HG03442 (cell line): Measurements from ENCODE around the gene LCE1C.

Experiments used
- ATAC-seq: cut with Tn5 transposase; IDR thresholded peaks from one replicate; pipeline ENCODE4 v1.9.1; 2021; ENCODE audit warnings: mild to moderate bottlenecking, moderate library complexity; ENCODE audit not compliant: unreplicated experiment

The LCE1C gene

GRCh38 chr1:152760551-152761190, 45.8 kb downstream of the LCE1C start:
- no peak for ATAC-seq

DNA sequence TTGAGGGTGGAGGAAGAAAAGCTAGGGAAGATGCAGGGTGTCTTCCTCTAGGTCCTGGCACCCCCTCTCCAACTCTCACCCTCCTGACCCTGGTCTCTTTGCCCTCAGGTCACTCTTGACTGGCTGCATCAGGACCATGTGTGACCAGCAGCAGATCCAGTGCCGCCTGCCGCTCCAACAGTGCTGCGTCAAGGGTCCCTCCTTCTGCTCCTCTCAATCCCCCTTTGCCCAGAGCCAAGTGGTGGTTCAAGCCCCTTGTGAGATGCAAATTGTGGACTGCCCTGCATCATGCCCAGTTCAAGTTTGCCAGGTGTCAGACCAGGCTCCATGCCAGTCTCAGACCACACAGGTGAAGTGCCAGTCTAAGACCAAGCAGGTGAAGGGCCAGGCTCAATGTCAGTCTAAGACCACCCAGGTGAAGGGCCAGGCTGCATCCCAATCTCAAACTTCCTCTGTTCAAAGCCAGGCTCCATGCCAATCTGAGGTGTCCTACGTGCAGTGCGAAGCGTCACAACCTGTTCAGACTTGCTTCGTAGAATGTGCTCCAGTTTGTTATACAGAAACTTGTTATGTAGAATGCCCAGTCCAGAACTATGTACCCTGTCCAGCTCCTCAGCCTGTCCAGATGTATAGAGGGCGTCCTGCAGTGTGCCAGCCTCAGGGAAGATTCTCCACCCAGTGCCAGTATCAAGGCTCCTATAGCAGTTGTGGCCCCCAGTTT, 46.8 kb downstream of the LCE1C start:
- no peak for ATAC-seq

GRCh38 chr1:152758636-152759035, 47.8 kb downstream of the LCE1C start:
- ATAC-seq: no peak

GRCh38 chr1:152757747-152758146, 48.7 kb downstream of the LCE1C start, which contains the start of gene KPRP:
Gene KPRP (plus strand): TSS chr1:152758025. CDS start chr1:152759589, 1,564 bp downstream.
- no peak for ATAC-seq

GRCh38 chr1:152756872-152757271, 49.6 kb downstream of the LCE1C start:
- no peak for ATAC-seq
